ENCODE results near the gene TMEM176B. TPM values are rescaled to one million over a fixed set of nuclear protein-coding genes. Genes with fewer than 3 reads are reported as not detected.

Gene TMEM176B
- 100 to 1,000 TPM in 1 of 4 donors, 10 to 100 TPM in 3; 27.4 to 105 (median 70.6) TPM for polyA plus RNA-seq (ENCODE audit: insufficient read length in 4 of 4)

DNA sequence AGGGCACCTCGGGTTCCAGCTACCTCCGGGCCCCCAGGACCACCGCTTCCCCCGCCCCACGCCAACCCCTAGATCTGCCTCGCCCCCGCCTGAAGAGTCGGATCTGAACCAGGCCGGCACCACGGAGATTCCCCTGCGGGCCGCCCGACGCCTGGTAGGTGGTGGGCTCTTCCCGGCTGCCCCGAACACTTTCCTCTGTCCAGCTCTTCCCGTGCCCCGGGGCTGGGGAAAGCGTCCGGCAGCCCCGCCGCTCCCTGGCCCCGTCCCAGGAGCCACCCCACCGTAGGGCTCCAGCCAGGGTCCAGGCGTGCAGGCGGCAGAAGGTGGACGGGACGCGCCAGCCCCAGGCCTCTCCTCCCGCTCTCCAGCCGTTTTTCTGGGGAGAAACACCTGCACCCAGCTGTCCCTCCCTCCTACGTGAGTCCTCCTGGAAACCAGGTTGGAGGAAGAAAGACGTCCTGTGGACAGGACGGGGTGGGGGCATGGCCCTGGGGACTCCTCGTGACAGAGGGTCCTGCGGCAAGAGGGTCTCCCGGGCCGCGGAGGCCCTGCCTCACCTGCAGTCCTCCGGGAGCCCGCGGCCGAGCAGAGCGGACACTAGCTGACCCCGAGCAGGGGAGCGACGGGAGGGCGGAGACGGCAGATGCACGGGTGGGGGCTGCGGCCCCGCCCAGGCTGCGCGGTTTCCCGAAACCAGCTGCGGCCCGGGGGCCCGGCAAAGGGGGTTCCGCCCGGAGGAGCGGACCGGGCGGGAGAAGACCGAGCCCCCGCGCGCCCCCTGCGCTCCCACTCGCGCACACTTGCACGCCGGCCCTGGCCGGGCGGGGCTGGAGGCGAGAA, at the start of gene TMEM176B:
TSS of gene TMEM176B (minus strand) at position 624 of the 840 bp plus-strand sequence. CDS start 3,795 bp downstream, outside the sequence.
- no peak for DNase-seq (ENCODE audit: low read depth in 4 of 4, low spot score in 3 of 4)

- DNase-seq (ENCODE audit: low read depth in 4 of 4, low spot score in 3 of 4) = no peak
Measured at GRCh38 chr7:150849204-150849775, 49.1 kb upstream of the TMEM176B start.

- no peak for DNase-seq (ENCODE audit: low read depth in 4 of 4, low spot score in 3 of 4)
Measured at GRCh38 chr7:150848561-150849115, 48.5 kb upstream of the TMEM176B start.

DNA sequence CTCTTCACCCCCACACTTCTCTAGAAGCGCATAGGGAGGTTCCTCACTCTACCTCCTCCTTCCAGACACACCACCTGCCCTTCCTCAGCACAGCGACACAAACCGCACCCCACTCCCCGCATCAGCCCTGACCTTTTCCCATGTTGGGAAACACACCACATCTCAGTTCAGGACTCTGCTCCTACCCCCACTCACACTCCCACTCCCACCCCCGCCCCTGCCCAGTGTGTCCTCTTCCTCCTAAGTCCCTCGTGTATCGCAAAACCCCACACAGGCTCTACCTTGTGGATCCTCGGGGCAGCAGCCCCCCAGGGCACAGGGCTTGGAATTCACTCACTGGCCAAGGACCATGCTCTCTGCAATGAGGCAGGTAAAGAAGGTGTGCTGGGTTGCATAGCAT, 47.9 kb upstream of the TMEM176B start:
- no peak for DNase-seq (ENCODE audit: low read depth in 4 of 4, low spot score in 3 of 4)

- DNase-seq (ENCODE audit: low read depth in 4 of 4, low spot score in 3 of 4) = no peak
Measured at GRCh38 chr7:150847536-150847935, 47.4 kb upstream of the TMEM176B start.

DNA sequence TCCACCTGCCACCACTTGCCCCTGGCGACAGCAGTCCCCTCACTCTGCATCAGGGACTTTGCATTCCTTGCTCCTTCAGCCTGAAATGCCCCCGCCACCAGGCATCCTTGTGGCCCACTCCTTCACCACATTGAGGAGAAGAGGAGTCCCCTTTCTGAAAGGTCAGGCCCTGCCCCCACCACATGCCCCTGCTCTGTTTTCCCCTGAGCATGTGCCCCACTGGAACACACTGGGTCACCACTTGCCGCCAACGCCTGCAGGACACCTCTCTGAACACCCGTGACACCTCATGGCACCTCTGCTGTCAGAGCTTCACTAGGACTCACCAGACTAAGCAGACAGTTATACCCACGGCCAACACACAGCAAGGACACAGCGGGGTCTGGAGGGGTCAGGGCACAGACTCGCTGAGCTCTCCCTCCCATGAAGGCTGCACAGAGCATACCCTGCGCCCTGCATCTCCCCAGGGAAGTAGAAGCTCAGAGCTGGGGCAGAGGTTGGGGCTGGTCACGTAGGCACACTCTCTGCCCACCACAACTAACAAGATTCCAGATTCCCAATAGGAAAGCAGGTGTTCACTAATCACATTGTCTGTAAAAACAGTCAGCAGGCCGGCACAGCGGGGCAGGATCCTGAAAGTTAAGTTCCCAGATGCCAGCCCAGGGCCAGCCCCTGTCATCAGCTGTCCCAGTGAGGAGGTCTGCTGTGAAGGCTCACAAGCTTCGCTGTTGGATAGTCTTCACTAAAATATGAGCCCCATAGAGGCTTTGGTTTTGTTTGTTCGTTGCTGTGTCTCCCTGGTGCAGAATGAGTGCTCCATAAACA, 46.3 kb upstream of the TMEM176B start:
- DNase-seq (ENCODE audit: low read depth in 4 of 4, low spot score in 3 of 4) = no peak

DNA sequence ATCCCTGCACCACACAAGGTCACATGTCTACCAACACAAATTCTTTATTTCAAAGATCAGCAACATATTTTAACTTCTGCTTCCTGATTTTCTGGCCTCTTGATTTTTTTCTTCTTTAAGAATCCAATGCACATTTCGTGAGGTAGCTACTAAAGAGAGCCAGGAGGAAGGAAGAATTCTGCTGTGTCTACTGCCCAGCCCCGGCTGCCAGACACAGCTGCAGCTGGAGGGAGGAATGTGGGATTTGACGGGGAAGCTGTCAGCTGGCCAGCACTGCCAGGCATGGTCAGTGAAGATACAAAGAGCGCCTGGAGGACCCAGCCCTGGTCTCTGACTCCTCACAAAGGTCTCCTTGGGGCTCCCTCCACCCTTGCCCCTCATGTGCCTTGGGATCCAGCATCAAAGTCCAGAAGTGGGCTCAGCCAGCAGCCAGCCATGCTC, 45.3 kb upstream of the TMEM176B start:
- no peak for DNase-seq (ENCODE audit: low read depth in 4 of 4, low spot score in 3 of 4)

DNA sequence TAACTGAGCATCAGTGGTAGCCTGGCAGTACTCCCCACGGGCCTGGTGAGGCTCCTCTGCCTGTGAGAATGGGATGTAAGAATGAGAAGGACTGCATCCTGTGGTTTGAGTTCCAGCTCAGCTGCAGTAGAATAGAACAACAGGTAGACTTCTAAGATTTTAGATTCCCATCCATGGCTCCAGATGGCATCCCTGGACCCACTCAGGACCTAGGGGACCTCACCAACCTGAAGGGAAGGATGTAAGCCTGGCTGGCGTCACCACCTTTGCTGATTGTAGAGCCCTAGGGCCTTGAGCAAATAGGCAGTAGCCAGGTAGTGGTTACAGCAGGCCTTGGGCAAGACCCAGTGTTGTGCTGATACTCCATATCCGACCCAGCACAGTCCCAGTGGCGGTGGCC, 42.6 kb upstream of the TMEM176B start:
- no peak for DNase-seq (ENCODE audit: low read depth in 4 of 4, low spot score in 3 of 4)

DNA sequence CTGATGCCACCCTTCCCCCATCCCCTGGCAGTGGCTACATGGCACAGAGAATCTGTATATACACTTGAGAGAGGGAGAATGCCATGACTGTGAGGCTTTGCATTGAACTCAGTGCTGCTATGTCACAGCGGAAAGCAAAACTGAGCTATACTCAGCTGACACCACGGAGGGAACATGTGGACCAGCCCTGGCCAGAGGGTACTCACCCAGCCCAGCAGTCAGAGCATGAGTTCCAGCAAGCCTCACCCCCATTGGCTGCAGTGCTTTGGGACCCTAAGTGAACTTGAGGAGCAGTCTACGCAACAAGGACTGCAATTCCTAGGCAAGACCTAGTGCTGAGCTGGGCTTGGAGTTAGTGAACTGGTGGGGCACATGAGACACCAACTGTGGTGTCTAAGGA, 41.9 kb upstream of the TMEM176B start:
- DNase-seq (ENCODE audit: low read depth in 4 of 4, low spot score in 3 of 4) = no peak

- DNase-seq (ENCODE audit: low read depth in 4 of 4, low spot score in 3 of 4) = no peak
Measured at GRCh38 chr7:150838965-150839650, 38.9 kb upstream of the TMEM176B start.

- no peak for DNase-seq (ENCODE audit: low read depth in 4 of 4, low spot score in 3 of 4)
Measured at GRCh38 chr7:150835702-150836280, 35.6 kb upstream of the TMEM176B start.

- no peak for DNase-seq (ENCODE audit: low read depth in 4 of 4, low spot score in 3 of 4)
Measured at GRCh38 chr7:150835019-150835418, 34.9 kb upstream of the TMEM176B start.

DNA sequence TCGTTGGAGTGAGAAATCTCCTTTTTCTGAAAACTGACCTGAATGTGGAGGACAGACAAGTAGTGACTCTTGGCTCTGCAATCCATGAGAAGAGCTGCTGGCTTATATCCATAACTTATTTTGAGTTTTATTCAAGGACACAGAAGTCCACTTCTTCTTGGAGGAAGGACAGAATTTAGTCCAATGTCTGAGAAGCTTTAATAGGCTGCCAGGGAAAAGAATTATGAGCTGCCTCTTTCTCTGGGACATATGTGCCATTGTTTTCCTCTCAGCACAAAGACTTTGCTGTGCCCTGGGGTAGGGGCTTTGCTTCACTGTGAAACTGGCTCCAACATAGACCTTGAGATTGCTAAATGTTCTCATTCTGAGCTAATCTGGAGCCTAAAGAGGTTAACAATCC, 31.7 kb upstream of the TMEM176B start:
- no peak for DNase-seq (ENCODE audit: low read depth in 4 of 4, low spot score in 3 of 4)

GRCh38 chr7:150830937-150831336, 30.8 kb upstream of the TMEM176B start:
- DNase-seq (ENCODE audit: low read depth in 4 of 4, low spot score in 3 of 4) = no peak

GRCh38 chr7:150829426-150829825, 29.3 kb upstream of the TMEM176B start:
- no peak for DNase-seq (ENCODE audit: low read depth in 4 of 4, low spot score in 3 of 4)

DNA sequence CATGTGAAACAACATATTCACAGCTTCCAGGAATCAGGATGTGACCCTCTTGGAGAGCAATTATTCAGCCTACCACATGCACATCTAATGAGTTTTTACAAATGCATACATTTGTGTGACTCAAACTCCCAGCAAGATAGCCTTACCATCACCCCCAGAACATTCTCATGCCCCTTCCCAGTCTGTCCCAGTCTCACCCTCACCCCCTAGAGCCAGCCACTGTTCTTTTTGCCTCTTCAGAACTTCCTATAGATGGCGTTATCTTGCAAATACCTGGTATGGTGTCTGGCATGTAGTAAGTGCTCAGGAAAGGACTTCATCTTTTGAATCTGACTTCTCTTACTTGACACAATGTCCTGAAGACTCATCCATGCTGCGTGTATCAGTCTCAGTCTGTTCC, 28.2 kb upstream of the TMEM176B start:
- DNase-seq (ENCODE audit: low read depth in 4 of 4, low spot score in 3 of 4) = no peak

GRCh38 chr7:150826061-150826849, 26.1 kb upstream of the TMEM176B start:
- DNase-seq (ENCODE audit: low read depth in 4 of 4, low spot score in 3 of 4) = no peak

DNA sequence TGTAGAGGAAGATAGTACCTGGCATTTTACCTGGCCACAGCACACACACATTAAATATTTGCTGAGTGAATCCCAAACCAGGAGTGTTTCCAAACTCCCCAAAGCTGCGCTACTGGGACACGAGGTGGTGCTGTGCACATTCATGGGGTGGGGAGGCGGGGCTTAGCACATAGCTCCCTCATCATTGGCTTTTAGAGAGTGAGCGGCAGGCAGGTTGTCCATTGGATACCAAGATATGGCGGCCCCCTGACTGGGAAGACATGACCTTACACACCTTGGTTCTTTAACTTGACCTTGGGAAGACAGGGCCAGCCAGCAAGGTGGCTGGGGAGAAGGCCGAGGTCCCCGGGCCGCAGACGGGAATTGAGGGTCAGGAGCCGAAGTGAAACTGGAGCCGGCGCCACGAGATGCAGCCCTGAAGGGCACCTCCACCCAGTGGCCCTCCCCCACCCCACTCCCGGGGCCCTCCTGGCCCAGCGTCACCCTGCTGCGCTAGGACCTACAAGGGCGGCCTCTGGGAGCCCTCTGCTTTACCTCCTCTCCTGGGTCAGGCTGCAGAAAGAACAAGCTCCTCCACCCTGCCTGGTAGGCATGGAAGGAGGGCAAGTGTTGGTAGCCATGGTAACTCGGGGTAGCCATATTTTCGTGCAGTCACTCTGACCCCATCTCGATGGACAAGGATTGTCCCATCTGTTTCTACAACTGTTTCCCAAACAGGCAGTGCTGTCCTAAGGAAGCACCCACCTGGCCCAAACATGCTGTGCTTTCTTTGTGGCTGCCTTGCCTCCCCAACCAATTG, 24.4 kb upstream of the TMEM176B start:
- DNase-seq (ENCODE audit: low read depth in 4 of 4, low spot score in 3 of 4) = no peak

Measured in left renal pelvis (tissue), 4 donors.